ENCODE data around the gene CASTOR1.

CASTOR1 gene

DNA sequence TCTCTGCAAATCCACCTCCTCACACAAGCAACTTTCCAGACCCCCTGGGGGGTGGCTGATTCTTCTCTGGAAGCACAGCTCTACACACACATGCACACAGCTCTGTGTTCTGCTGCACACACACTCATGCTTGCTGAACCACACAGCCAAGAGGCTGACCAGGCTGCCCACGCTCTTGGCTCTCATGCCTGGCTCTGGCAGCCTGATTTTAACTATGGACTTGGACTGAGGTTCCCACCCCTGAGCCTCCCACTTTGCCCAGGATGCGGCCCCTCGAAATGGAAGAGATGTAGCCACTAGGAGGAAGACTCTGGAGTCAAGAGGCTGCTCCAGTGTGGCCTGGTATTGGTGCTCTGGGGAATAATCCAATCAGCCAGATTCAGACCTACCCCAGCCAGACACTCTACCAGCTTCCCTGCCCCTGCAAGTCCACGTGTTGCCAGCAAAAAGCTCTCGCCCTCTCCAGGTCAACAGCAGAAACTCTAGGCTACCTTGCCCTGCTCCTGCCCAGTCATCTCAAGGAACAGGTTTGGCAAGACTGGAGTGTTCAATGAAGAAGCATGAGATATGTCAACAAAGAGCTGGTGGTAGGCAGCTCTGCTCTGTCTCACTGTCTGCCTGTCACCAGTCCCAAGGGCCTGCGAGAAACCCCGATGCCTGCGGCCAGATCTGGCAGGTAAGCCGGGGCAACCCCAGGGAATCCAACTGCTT is 8.8 kb upstream of the CASTOR1 start:
- DNase-seq: no peak

DNA sequence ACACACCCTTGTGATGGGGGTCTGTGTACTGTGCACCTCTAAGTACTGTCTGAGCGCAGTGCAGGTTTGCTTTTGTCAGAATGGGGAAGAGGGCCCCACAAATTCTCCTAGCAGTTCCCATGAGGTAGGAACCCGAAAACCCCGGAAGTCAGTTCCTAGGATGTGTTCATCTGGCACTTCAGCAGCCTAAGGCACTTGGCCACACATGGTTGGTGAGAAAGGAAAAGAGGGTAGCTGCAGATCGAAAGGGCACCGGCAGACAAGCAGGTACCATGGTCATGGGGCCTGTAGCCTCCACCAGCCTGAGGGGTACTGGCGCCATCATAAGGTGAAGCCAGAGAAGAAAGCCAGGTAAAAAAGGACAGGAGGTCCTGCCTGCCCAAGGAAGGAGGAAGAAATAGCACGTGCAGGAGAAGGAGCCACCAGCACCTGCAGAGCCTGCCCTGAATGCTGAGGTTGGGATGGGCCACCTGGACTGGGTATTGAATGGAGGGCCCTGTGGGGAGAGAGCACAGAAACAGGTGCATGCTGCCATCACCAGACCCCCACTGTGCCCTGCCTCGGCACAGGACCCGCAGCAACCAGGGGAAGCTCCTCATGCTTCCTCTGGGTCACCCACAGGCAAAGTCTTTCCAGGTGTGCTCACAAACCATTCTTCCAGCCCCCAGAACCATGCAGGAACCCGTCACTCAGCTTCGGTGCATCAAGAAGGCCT is 8.1 kb upstream of the CASTOR1 start:
- DNase-seq: no peak

DNA sequence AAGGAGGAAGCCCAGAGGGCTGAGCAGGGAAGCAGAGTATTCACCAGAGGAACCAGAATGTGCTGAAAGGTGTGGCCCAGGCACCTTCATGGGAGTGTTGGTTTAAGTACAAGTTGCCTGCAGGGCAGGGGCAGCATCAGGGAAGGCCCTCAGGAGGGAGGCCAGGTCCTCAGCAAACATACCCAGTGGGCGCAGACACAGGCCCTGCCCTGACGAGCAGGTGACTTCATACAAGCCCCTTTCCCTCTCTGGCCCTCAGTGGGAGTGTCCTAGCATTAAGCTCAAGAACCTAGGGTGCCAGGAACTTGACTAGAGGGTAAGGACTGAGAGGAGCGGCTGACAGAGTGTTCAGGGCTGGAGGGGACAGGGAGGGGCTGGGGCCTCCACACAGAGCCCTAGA is 7.5 kb upstream of the CASTOR1 start:
- DNase-seq: no peak

DNA sequence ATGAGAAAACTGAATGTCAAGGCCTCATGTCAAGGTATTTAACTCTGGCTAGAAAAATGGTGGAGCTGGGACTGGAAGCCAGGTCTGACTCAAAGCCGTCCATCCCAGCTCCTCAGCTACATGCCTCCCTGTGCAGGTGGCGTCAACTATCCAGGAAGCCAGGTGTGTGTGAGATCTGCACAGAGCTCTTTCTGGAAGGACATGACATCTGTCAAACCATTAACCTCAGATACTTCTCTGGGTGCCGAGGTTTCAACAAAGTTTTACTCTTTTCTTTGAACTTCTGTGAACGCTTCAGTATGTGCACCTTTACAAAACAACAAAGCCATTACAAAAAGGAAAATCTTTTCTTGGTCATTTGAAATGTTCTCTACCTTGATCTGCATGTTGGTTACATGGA is 7.0 kb upstream of the CASTOR1 start:
- no peak for DNase-seq

DNA sequence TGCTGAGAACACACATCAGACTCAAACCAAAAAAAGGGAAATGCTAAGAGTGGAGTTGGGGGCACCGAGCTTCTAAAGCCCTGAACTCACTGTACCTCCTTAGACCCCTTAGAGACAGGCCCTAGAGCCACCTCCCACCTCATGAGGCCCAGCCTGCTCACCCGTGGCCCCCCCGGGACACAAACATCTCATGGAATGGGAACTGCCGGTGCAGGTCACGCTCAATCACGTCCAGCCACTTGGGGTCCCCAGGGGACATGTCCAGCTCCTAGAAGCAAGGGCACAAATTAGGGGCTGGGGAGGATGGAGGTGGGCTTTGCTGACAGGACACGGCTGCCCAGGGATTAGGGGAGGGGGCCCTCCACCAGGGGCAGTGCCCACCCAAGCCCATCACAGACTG is 6.3 kb upstream of the CASTOR1 start:
- DNase-seq: no peak

DNA sequence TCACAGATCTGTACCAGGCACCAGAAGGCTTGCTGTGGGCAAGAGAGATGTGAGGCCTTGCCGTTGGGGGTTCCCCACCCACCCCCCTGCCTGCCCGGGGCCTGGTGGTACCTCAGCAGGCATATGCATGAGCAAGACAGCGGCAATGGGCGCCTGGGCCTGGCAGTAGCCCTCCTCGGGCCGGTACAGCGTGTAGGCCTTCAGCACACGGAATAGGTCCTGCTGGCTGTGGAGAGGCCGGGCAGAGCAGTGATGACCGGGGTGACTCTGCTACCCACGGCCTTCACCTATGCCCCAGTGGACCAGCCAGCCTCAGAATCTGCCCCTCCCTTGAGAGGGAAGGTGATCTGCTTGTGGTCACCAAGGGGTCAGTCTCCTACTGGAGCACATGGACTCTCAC is 5.5 kb upstream of the CASTOR1 start:
- no peak for DNase-seq

DNA sequence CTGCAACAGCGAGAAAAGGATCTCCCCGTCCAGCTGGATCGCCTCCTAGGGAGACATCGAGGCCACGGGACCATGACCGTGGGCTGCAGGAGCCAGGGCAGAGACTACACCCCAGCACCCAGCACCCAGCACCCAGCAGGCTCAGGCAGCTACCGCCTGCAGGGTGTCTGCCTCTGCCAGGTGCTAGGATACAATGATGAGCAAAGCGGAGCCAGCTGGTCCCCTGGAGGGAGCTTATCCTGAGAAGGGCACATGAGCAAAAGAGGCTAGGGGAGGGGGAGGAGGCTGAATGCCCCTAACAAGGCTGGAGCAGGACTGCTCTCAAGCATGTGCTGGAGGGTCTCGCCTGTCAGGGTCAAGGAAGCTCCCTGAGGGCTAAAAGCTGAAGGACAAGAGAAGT is 4.8 kb upstream of the CASTOR1 start:
- DNase-seq: peak; percentile 50

DNA sequence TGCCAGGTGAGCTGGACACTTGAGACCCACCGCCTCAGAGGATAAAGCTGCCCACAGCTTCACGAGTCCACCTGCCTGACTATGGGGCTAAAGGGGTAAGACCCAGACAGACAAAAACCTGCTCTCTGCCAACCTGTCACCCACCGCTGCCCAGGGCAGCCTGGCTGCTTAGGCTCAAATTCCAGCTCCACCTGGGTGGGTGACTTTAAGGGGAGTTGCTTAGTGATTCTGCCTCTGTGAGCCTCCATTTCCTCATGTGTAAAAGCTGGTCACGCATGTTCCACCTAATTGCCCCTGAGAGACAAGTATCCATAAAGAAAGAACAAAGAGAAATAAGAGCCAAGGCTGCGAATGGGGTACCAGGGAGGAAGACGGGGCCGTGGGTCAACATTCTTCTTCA is 3.7 kb upstream of the CASTOR1 start:
- DNase-seq: no peak

DNA sequence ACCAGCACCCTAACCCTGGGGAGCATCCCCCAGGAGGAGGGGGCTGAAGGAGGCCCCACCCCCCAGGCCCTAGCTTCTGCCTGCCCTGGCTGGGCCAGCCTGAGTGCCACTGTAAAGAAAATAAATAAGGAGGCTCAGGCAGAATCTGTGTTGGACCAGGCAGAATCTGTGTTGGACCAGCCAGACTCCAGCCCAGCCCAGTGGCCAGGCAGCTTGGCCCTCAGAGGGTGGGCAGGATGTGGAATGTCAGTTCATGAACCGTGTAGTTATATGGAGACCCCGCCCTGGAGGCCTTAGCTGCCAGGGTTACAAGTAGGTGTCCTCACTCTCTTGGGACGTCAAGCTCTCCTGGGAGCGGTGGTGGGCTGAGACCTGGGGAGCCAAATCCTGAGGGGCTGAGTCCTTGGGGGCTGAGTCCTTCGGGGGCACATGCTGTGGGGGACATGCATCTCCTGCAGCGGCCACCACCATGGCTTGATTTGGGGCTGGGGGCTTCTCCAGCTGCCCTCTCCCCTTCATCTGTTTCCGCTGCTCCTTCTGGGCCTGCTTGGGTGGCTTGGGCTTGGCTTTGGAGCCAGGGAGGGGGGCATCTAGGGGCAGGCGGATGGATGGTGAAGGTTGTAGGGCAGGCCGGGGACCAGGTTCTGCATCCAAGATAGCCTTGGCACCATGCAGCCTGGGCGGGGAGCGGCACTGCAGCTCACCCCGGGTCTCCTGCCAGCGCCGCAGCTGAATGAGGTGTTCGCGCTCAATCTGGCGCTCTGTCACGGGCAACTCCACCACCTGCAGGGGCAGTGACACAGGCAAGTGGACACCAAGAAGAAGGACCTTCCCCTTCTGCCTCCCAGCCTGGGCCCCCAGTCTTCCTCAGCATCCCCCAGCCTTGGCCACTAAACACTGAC is 3.0 kb upstream of the CASTOR1 start:
- no peak for DNase-seq

DNA sequence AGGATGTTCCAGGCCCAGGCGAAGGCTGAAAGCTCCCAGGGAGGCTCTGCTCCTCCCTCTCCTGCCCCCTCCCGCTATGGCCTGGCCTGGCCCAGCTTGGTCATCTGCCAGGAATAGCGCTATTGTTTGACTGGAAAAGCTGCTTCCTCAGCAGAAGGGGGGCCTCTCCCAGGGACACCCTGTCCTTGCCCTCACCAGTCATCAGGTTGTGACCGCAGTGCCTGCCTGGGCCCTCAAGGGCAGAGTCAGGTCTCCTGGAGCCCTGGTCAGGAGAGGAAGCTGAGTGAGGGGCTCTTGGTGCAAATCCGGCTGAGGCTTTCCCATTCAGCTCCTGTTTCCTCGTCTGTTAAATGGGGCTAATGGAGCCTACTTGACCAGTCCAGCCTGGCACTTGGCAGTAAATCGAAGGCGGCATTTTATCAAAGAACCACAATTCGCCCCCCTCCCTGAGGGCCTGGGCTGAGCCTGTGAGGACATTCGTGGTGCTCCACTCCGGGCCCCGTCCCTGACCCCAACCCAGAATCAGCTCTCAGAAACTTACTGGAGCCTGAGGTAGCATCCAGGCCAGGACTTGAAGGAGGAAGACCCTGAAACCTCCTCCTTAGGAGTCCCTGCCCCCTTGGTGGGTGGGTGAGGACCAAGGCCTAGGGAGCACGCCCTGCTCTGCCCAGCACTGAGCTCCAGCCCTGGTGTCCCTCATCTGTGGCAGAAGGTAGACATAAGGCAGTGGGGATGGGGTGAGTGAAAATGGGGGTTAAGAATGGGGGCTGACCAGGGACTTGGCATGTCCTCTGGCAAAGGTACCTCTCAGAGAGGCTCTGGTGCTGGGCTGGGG is 2.0 kb upstream of the CASTOR1 start:
- peak; percentile 83 for DNase-seq

DNA sequence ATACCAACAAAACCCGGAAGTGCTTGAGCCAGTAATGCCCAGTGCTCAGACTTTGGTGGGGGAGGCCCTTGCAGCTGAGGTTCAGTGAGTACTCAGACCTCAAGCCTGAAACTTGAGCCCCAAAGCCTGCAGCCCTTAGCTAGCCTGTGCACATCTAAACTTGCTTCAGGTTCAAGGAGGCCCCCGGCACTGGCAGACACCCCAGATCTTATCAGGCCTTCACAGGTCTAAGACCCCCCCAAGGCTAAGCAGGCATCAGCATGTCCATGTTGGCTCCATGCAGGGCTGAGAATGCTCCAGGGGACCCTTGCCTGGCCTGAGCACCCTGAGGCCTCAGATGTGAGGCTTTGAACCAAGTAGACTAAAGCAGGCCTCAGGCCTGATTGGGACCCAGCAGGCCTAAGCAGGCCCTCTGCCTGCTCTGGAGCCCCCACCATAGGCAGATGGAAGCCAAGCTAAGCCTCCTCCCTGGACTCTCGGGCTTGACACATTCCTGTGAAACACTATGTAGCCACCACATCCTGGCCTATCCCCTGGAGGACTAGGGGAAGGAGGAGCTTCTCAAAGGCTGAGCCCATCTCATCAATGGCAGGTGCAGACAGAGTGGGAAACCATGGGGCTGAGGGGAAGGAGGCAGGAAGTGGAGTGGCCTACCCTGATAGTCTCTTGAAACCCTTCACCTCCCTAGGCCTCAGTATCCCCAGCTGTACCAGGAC is 1.2 kb upstream of the CASTOR1 start:
- peak; percentile 83 for DNase-seq

DNA sequence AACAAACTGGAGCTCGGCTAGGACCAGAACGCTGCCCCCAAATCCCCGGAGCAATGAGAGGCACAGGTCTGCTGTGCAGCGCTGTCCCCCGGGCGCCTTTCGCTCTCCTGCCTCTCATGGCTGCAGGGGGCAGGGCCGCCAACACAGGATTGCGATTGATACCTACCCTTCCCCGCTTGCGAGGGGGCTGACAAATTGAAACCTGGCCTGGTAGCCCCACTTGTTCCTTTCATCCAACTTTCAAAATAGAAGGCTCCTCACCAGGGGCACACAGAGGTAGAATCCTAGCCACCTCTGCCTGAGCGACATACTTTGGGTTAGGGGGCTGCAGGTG is 642 bp upstream of the CASTOR1 start:
- DNase-seq: no peak

DNA sequence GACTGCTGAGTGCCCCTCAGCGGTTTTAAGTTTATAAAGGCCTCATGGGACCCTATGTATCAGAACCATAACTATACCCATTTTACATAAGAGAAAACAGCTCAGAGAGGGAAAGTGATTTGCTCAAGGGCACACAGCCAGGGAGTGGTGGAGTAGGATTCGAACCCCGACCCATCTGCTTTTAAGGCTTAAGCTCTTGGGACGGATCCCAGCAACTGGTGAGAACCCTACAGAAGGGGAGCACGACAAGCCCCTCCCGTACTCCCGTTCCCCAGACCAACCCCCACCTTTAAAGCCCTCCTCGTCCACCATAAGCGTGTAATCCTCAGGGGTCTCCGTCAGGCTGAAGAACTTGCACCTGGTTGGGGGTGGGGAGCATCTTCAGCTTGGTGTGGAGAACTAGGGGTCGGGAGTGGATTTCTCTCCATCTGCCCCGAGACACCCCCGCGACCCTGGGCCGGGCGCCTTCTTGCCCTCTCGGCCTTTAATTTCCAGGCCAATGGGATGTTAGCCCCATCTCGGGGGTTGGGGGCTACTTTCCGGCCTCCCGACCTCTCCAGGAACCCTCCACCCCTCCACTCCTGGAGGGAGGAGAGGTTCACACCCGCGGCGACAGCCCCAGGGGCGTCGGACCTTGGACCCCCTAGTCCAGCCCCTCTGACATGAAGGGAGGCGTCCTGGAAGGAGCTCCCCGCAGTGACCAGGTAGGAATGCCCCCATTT is 725 bp downstream of the CASTOR1 start:
- no peak for DNase-seq

DNA sequence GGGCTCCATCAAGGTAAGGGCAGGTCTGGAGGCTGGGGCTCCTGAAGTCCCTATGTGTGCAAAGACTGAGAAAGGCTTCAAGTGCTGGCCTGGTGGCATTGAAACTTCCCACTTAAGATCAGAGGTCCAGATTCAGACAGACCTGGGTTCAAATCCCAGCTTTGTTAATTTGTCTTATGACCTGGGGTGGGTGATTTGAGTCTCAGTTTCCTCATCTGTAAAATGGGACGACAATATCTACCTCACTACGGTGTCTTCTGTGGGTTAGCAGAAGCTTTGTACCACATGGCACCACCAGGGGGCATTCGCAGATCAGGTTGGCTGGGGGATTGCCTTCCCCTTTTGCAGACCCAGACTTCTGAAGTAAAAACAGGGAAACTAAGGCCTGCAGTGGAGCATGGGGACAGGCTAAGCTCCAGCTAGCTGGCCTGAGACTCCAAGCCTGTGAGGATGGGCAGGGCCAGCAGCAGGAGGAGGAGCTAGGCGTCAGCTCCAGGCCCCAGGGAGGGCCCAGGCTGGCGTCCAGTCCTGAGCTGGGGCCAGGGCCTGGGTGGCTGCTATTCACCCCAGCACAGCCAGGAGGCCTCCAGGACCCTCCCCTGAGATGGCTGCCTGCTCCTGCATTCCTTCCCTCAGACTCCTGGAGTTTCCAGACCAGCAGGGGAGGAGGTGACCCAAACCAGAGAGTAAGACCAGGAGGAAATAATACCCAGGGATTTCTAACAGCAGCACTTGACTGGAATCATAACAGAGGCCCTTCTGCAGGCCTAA is 1.5 kb downstream of the CASTOR1 start:
- peak; percentile 62 for DNase-seq

DNA sequence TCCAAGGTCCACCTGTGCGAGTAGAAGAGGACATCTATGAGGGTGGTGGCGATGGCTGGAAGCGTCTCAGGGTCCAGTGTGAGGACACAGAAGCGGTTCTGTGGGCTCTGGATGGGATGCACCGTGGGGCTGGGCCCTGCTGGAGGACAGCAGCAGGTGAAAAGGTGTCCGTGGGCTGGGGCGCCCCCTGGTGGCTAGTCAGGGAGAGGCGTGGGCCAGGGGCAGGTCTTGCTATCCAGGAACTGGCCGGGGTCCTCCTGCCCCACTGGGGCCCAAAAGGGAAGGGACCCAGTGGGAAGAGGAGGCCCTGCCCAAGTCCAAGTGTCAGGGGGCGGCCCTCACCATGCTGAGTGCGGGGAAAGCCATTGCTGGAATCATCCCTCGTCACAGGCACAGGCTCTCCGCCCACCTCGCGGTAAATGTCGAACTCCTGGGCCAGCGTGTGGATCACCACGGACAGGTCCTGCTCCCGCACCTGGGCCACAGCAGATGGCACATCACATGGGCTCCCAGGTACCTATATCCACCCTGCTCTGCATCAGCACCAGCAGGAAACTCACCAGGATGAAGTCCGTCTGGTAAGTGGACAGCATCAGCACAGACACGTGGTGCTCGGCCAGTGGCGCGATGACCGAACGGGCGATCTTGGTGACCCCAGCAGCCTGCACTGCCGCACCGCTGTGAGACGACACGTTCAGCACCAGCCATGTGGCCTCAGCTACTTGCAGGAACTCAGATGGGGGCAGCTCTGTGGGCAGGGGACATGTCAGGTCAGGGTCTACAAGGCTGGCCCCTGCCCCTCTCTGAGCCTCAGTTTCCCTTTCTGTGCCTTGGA is 2.3 kb downstream of the CASTOR1 start:
- DNase-seq: peak; percentile 58

DNA sequence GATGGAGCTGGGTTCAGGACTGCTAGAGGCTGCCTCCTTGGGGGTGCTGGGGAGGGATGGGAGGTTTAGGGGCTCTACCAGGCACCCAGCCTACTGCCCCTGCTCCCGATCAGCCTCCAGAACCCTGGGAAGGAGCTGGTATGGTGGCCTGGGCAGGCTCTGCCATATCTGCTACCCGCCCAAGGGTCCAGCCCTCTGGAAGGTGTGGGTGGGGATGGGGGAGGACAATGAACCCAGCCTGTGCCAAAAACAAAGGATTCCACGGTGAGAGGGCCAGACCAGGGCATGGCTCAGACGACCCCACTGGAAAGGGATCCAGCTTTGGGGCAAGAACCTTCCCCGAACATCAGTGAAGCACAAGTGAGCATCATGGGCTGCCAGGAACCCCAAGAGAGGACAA is 3.0 kb downstream of the CASTOR1 start:
- no peak for DNase-seq

DNA sequence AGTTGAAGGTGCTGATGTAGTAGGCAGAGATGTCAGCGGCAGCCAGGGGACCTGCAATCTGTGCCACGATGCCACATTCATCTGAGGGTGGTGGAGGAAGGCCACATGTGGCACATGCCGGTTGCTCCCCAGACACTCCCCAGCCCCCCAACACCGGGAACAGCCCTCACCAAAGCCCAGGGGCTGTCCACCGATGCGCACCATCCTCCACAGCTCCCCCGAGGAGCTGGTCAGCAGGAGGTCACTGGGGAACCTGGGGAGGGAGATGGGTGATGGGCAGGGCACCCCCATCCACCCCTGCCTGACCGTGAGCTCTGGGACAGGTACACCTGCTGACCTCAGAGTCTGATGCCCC is 3.5 kb downstream of the CASTOR1 start:
- no peak for DNase-seq

DNA sequence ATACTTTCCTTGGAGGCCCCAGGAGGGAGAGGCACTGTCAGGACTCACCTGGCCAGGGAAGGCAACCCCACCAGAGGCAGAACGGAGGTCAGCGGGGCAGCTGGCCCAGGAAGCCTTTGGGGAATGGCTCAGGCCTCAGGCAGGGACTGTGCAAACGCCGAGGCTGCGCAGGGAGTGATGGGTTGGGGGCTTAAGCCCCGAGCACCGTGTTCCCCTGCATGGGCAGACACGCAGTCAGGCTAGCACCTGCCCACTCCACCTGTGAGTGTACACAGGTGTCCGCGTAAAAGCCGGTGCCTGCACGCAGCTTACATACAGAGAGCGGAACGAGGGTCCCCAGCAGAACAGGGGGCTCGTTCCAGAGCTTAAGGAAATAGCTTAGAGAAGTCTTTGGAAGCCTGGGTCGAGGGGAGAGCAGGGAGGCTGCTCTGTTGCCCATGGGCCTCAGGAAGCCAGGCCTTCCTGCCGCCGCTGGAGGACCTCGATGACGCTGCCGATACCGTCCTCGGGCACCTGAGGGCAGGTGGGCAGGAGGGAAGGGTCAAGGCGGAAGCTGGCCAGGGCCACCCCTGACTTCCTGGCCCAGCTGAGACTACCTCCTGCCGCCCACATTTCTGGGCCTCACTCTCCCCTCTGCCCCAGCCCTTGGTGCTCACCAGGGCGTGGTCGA is 4.0 kb downstream of the CASTOR1 start:
- DNase-seq: no peak

DNA sequence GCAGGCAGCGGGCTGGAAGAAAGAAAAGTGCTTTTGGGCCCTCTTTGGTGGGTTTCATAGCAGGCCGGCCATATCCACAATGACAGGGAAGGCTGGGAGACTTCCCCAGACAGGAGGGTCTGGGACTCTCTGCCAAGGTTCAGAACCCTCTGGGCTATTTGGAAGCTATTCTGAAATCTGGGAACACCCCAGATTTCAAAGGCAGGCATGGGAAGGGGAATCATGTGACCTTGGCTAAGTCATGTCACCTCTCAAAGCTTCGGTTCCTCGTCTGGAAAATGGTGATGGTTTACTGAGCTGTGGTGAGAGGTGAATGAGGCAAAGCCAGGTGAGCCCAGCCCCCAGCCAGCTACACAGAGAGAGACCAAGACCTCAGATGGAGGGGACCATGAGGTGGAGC is 4.6 kb downstream of the CASTOR1 start:
- DNase-seq: no peak
